HS-27A (cell line): ENCODE measurements around the gene CFL2.

Experiments
- DNase-seq: peaks from one replicate; pipeline ENCODE4 v3.0.0-alpha.2; 2012; ENCODE audit warnings: low read depth, missing footprints

CFL2 gene

DNA sequence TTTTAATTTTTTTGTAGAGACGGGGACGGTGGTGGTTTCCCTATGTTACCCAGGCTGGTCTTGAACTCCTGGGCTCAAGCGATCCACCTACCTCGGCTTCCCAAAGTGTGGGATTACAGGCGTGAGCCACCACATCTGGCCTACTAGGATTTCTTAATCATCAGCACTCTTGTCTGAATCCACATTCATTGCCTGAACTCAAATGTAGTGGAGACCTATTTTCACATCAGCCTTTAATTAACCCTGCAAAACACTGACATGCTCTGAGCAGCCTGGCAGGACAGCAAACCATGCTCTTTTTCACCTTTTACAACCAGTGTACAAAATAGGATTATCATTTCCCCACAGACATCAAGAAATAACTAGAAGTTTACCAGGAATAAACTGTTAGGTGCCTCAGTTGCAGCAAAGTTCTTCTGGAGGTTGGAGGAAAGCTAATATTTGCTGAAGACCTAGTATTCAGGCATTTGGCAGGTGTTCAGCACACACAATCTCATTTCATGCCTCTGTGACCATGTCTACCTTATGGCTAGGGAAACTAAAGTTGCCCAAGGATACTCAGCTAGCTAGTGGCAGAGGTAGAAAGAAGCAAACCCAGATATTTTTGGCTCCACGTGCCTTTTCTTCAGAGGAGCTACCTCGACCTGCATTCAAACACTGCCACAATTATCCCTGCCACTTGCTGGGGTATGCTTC is 37.7 kb downstream of the CFL2 start:
- DNase-seq, result no peak

- no peak for DNase-seq
These were observed 40.7 kb downstream of the CFL2 start for GRCh38 chr14:34673702-34674101.

GRCh38 chr14:34671716-34672115 is 42.7 kb downstream of the CFL2 start:
- DNase-seq, result no peak

- no peak for DNase-seq
These were observed 46.3 kb downstream of the CFL2 start for GRCh38 chr14:34668111-34668510.

DNA sequence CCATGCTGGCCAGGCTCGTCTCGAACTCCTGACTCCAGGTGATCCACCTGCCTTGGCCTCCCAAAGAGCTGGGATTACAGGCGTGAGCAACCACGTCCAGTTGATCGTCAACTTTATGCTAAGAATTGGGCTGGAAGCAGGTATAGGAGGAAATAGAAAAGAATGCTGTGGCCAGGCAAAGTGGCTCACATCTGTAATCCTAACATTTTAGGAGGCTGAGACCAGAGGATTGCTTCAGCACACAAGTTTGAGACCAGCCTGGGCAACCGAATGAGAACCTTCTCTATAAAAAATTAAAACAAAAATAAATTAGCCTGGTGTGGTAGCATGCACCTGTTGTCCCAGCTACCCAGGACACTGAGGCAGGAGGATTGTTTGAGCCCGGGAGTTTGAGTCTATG is 47.4 kb downstream of the CFL2 start:
- DNase-seq, result no peak

DNA sequence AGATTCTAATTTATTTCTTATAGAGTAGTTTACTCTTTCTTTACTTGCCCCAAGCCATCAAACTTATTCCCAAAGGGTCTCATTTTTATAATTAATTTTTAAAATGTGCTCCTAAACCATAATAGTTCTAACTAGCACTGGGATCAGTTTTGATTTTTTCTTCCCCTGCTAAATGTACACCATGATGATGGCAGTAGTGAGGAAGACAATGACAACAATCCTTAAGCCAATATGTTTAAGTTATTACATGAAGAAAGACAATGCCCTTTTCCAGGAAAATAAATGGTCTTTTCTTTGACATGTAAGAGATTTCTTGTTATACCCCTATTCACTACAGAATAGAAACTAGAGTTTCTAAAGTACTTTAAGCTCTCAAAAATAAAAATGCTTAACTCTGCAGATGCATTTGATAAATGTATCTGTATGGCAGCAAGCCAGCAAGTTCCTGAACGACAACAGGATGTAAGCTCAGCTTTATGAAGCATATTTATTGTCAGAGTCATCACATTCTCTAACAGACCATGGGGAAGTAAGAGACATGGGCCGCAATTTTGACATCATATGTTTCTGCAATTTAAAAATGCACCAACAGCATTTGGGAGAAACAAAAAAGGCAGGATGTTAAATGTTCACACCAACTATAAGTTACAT is 48.5 kb downstream of the CFL2 start:
- peak; percentile 95 for DNase-seq

DNA sequence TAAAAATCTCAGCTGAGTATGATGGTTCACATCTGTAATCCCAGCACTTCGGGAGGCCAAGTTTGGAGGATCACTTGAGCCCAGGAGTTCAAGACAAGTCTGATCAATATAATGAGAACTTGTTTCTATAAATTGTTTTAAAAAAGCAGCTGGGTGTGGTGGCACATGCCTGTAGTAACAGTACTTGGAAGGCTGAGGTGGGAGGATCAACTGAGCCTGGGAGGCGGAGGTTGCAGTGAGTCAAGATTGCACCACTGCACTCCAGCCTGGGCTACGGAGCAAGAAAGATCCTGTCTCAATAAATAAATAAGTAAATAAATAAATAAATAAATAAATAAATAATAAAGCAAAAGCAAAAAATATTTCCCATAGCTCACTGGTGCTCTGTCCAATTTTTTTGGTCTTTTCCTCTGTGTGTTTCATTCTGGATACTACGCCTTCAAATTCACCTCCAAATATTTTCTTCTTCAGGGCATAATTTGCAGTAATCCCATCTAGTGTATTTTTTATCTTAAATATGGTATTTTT is 51.8 kb downstream of the CFL2 start:
- DNase-seq, result no peak

- no peak for DNase-seq
These were observed 53.6 kb downstream of the CFL2 start for GRCh38 chr14:34660796-34661195.
